Activated CD8-positive, alpha-beta memory T cell treated with anti-CD3 and anti-CD28 coated beads, Interleukin-2, amount 50 U/mL, for 1 hour (primary cell): Measurements from ENCODE around the gene EHMT1.
"Not testable (repeated sequence)": the region's sequence is repeated elsewhere in the genome, so short reads cannot be mapped to it uniquely, and the experiment has no call there.

ENCODE experiments used
- DNase-seq: peaks from one replicate; pipeline ENCODE4 v3.0.0-alpha.2; 2020; ENCODE audit errors: extremely low read depth

Gene EHMT1

GRCh38 chr9:137884547-137884946 is 265.7 kb downstream of the EHMT1 start:
- not testable (repeated sequence) for DNase-seq

GRCh38 chr9:137885121-137885520 is 266.3 kb downstream of the EHMT1 start:
- DNase-seq: not testable (repeated sequence)
